NB4 (cell line): ENCODE measurements around the gene HS6ST2.

ENCODE experiments used
- DNase-seq: peaks from one replicate; pipeline ENCODE4 v3.0.0; 2010; ENCODE audit warnings: low read depth
- H3K4me3 ChIP-seq: one replicate; pipeline ENCODE4 v1.5.1; 2011; ENCODE audit warnings: mild to moderate bottlenecking, low read depth, low read length, moderate library complexity
- CTCF ChIP-seq: IDR thresholded peaks from one replicate; pipeline ENCODE4 v1.5.1; 2012; ENCODE audit warnings: low read depth, low read length
- MAX ChIP-seq: IDR thresholded peaks from 2 replicates; pipeline ENCODE4 v1.6.1; 2011; ENCODE audit warnings: low read depth, low read length
- MYC ChIP-seq: IDR thresholded peaks from 2 replicates; pipeline ENCODE4 v1.6.1; 2011; ENCODE audit warnings: low read depth, low read length
- POLR2A ChIP-seq: IDR thresholded peaks from 2 replicates; pipeline ENCODE4 v1.6.1; 2011; ENCODE audit warnings: mild to moderate bottlenecking; ENCODE audit not compliant: insufficient read length; ENCODE audit errors: extremely low read depth

Gene HS6ST2

GRCh38 chrX:132822634-132823012 lies 135.8 kb downstream of the HS6ST2 start:
- TF ChIP-seq CTCF (no peak), POLR2A (no peak), MYC (no peak), MAX (no peak)
- H3K4me3 ChIP-seq: no peak overlapping the region
- no peak for DNase-seq

GRCh38 chrX:132821974-132822633 lies 136.3 kb downstream of the HS6ST2 start:
- TF ChIP-seq MYC: no peak
- TF ChIP-seq POLR2A: no peak
- no peak for TF ChIP-seq MAX
- no peak for TF ChIP-seq CTCF
- H3K4me3 ChIP-seq: no peak overlapping the region
- no peak for DNase-seq

GRCh38 chrX:132820675-132821074 lies 137.8 kb downstream of the HS6ST2 start:
- H3K4me3 ChIP-seq: no peak overlapping the region
- TF ChIP-seq POLR2A (no peak), CTCF (no peak), MYC (no peak), MAX (no peak)
- no peak for DNase-seq

GRCh38 chrX:132819711-132820264 lies 138.6 kb downstream of the HS6ST2 start:
- no peak for DNase-seq
- TF ChIP-seq CTCF (no peak), MAX (no peak), MYC (no peak), POLR2A (no peak)
- H3K4me3 ChIP-seq: no peak overlapping the region

GRCh38 chrX:132818638-132819037 lies 139.8 kb downstream of the HS6ST2 start:
- H3K4me3 ChIP-seq: no peak overlapping the region
- no peak for DNase-seq
- TF ChIP-seq POLR2A (no peak), MYC (no peak), MAX (no peak), CTCF (no peak)

- no peak overlapping the region for H3K4me3 ChIP-seq
- TF ChIP-seq MYC: no peak
- no peak for TF ChIP-seq POLR2A
- no peak for TF ChIP-seq MAX
- TF ChIP-seq CTCF: no peak
- DNase-seq: no peak
Observed at GRCh38 chrX:132815643-132816042, 142.8 kb downstream of the HS6ST2 start.
